Activated CD4-positive, CD25-positive, alpha-beta regulatory T cell treated with anti-CD3 and anti-CD28 coated beads, Interleukin-2, amount 50 U/mL, for 16 hours (primary cell): ENCODE data around the gene UBP1.
"Not testable (repeated sequence)": the region's sequence is repeated elsewhere in the genome, so short reads cannot be mapped to it uniquely, and the experiment has no call there.

Experiments used
- DNase-seq: peaks from one replicate; pipeline ENCODE4 v3.0.0-alpha.2; 2020; ENCODE audit warnings: low read depth, low spot score

UBP1 gene

GRCh38 chr3:33391255-33391995 lies 48.8 kb downstream of the UBP1 start:
- no peak for DNase-seq

GRCh38 chr3:33389908-33390307 lies 50.3 kb downstream of the UBP1 start:
- DNase-seq, result no peak

DNA sequence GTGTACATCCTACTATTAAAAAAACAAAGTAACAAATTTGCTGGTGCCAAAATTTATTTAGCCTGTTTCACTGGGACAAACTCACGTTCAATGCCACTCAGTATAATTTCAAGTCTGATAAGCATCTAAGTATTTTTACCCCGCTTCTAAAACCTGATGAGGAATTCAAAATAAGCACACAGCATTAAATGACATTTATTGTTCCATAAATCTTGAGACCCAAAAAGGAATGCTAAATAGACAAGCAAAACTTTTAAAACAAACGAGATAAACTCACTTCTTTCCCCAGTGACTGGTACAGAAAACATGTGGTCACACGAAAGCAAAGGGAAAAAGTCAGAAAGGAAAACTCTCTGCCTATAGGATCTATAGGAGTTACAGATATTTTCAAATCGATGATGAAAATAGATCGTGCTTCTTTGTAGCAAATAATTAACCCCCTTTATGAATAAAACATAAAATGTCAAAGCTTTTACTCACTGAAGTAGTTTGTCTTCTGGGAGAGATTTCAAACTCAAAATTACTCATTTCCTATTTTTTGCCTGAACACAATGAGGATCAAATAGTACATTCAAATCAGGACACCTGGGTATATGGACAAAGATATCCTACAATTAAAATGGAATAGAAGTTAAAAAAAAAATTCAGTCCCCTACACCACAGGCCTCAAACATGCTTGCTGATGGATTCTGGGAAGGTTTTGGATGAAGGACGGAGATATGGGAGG lies 51.7 kb downstream of the UBP1 start:
- no peak for DNase-seq

DNA sequence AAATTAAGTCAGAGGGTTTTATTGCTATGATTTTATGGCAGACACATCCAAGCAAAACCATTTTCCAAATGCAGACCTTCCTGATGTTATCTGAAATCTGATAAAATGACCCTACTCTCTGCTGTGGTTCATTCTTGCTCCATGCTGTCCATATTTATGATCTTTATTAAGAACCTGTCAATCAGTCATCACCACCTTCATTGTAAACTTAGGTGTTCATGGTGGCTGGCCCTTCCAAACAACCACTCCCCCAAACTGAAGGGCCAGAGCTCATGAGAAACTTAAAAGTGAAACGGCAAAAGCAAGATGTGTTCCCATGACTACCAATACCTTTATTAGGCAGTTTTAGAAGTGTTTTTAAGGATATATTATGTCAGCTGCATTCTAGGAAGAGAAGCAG lies 53.6 kb downstream of the UBP1 start:
- no peak for DNase-seq

GRCh38 chr3:33385423-33385822 lies 54.8 kb downstream of the UBP1 start:
- DNase-seq, result peak; percentile 12

GRCh38 chr3:33383951-33384350 lies 56.3 kb downstream of the UBP1 start:
- no peak for DNase-seq

DNA sequence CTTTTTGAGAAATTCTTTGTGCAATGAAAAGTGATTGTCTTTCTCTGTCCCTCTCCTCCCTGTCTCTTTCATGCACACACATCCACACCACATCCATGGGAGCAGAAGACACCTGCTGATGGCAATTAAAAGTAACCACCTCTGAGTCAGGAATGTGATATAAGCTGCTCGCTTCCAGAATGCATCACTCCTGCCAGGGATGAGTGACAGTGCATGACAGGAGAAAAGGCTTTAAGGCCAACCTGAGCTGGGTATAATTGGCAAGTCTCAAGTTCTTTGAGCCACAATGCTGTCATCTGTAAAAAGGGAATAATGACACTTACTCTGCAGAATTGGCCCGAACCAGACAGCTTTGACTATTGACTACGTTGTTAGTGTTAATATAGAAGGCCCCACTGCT lies 59.6 kb downstream of the UBP1 start:
- no peak for DNase-seq

DNA sequence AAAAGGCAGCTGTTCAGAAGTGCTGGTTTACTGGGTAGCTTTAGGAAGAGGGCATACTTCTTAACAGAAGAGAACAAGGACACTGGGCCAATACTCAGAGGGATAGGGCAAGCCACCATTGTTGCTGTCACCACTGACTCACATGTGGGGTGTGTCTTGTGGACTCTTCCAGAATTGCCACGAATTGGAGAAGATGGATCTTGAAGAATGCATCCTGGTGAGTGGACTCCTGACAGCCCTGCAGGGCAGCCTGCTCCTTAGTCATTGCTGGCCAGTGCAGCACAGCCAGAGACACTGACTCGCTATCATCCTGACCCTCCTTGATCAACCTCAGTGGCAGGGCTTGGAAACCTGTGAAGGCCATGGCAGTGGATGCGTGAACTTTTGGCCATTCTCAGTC lies 62.3 kb downstream of the UBP1 start:
- no peak for DNase-seq

- no peak for DNase-seq
Observed at GRCh38 chr3:33377489-33377888, 62.7 kb downstream of the UBP1 start.

GRCh38 chr3:33373082-33373437 lies 67.1 kb downstream of the UBP1 start:
- DNase-seq, result no peak

GRCh38 chr3:33372218-33373081 lies 67.8 kb downstream of the UBP1 start:
- DNase-seq, result peak; percentile 18

DNA sequence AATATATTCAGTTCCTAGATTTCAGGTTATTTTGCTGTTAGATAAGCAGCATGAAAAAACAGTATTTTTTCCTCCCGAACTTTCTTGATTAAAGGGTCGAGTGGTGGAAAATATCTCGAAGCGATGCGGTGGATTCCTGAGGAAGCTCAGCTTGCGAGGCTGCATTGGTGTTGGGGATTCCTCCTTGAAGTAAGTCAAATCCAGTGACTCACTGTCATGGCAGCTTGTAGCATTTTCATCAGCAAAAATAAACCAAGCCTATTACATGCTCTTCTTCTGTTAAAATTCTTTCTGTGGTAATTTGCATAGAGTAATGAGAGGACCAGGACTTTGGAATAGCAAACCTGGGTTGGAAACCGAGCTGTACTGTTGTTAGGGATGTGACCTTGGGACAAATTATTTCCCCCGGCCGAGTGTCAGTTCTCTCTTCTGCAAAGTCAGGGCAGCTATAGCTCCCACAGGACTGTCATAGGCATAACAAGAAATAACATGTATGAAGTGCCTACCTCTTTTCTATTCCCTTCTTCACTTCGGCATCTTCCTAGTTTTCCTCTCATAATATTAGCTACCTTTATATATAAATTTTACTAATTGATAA lies 75.6 kb downstream of the UBP1 start:
- no peak for DNase-seq

- DNase-seq, result no peak
Observed at GRCh38 chr3:33364060-33364459, 76.1 kb downstream of the UBP1 start.

DNA sequence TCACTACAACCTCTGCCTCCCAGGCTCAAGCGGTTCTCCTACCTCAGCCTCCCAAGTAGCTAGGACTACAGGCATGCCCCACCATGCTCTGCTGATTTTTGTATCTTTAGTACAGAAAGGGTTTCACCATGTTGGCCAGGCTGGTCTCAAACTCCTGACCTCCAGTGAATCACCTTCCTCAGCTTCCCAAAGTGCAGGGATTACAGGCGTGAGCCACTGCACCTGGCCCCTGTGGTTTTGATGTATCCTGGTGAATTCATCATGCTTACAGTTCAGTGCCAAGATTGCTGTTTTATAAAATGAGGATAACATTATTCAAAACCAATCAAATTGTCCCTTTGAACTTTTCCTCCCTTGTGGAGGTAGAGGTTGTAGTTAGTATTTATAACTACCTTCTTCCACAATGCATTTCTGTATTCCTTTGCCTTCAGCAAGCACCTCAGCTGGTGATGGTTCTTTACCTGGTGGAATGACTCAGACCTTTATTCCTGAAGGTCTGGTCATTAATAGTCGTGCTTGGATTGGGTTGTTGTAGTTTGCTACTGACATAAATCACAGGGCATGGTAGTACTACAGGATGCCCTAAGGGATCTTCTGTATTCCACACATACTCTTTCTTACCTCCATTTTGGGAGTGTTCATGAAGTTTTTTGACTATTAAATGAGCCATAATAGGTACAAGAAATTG lies 76.9 kb downstream of the UBP1 start:
- DNase-seq, result no peak

DNA sequence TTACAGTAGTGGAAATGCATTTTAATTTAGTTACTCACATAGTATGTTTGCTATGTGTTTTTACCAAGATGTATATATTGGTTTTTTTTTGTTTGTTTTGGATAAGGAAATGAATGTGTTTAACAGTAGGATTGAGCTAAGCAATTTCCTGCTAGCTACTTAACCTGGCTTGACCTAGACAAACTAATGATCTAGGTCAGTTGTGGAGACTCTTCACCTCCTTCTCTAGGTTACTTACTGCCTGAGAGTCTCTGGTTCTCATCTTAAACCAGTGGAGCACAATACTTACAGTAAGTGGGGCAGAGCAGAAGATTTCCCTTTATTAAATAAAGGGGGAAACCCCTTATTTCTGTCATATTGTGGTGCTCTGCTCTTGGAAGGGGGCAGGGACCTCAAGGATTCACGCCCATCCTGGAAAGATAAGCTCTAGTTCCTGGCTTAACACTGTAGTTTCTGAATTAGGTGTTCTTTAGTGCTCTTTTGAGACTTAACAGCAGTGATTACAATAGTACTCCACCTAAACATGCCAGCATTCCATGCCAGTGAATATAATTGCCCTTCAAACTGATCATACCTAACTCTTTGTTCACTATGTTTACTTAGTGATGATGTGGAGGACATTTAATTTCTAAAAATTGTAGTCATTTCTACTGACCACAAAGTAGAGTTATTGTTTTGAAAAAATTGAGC lies 79.9 kb downstream of the UBP1 start:
- DNase-seq, result no peak

- DNase-seq, result no peak
Observed at GRCh38 chr3:33358172-33358781, 81.9 kb downstream of the UBP1 start.

GRCh38 chr3:33355611-33356010 lies 84.6 kb downstream of the UBP1 start:
- DNase-seq, result no peak

GRCh38 chr3:33339758-33340157 lies 100.4 kb downstream of the UBP1 start:
- DNase-seq, result no peak

GRCh38 chr3:33338936-33339465 lies 101.2 kb downstream of the UBP1 start:
- DNase-seq, result not testable (repeated sequence)
